HG03108 (cell line): ENCODE measurements around the gene NIF3L1.

Source experiments
- ATAC-seq: cut with Tn5 transposase; IDR thresholded peaks from one replicate; pipeline ENCODE4 v1.9.1; 2021; ENCODE audit warnings: moderate library complexity; ENCODE audit not compliant: unreplicated experiment

The NIF3L1 gene, protein sequence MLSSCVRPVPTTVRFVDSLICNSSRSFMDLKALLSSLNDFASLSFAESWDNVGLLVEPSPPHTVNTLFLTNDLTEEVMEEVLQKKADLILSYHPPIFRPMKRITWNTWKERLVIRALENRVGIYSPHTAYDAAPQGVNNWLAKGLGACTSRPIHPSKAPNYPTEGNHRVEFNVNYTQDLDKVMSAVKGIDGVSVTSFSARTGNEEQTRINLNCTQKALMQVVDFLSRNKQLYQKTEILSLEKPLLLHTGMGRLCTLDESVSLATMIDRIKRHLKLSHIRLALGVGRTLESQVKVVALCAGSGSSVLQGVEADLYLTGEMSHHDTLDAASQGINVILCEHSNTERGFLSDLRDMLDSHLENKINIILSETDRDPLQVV

GRCh38 chr2:200888704-200889625, at the start of gene NIF3L1, which contains the start of gene PPIL3:
NIF3L1 (plus strand) TSS chr2:200889371; CDS start chr2:200891944, 2,573 bp downstream.
PPIL3 (minus strand) TSS chr2:200889077; CDS start chr2:200887615, 1,462 bp downstream.
- peak; percentile 86 for ATAC-seq

DNA sequence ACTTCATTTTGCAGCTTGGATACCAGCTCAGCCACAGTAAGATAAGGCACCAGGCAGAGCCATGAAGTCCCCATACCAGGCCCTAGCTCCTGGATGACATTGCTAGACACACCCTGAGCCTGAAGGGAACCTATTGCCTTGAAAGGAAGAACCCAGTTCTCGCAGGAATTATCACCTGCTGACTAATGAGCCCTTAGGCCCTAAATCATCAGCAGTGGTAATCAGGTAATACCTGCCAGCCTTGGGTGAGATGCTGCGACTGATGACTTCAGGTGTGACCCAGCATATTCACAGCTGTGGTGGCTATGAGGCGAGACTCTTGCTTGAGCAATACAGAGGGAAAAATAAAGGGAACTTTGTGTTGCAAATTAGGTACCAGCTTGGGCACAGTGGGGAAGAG, 49.7 kb upstream of the NIF3L1 start:
- no peak for ATAC-seq

- no peak for ATAC-seq
Observed at GRCh38 chr2:200843993-200844948, 44.9 kb upstream of the NIF3L1 start.

- no peak for ATAC-seq
Observed at GRCh38 chr2:200845194-200845593, 44.0 kb upstream of the NIF3L1 start.

DNA sequence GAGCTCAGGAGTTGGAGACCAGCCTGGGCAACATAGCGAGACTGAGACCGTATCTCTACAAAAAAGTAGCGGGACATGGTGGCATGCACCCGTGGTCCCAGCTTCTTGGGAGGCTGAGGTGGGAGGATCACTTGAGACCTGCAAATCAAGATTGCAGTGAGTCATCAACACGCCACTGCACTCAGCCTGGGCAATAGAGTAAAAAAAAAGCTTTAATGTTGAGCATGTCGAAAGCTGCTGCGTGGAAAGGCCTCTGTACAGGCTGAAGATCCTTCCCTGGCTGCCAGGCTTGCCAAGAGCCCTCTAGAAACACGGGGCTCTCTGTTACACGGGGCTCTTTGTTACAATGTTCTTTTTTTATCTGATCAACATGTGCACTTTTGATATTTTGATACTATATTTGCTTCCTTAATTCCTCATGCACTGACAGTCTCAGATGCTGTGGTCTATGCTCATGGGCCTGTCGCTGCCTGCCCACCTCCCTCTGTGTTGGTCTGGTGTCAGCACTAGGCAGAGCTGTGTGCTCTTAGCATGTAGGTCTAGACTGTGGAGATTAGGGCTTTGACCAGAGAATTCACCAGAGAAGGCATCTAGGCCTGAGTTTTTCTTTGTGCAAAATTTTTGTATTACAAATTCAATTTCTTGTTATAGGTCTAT, 43.4 kb upstream of the NIF3L1 start:
- no peak for ATAC-seq

DNA sequence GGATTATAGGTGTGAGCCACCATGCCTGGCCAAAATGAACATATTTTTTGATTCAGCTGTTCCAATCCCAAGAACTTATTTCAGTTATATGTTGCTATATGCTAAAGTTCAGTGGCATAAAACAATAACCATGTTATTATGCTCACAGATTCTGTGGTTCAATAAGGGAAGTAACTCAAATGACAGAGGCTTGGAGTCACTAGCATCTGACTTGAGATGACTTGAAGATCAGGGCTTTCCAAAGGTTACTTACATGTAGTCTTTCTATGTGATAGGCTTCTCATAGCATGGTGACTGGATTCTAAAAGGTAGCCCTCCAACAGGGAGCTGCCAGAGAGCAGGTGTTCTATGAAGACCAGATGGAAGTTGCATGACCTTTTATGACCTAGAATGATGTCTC, 41.9 kb upstream of the NIF3L1 start:
- ATAC-seq: no peak

GRCh38 chr2:200847939-200848338, 41.2 kb upstream of the NIF3L1 start:
- ATAC-seq: no peak

- no peak for ATAC-seq
Observed at GRCh38 chr2:200850512-200851256, 38.5 kb upstream of the NIF3L1 start.

DNA sequence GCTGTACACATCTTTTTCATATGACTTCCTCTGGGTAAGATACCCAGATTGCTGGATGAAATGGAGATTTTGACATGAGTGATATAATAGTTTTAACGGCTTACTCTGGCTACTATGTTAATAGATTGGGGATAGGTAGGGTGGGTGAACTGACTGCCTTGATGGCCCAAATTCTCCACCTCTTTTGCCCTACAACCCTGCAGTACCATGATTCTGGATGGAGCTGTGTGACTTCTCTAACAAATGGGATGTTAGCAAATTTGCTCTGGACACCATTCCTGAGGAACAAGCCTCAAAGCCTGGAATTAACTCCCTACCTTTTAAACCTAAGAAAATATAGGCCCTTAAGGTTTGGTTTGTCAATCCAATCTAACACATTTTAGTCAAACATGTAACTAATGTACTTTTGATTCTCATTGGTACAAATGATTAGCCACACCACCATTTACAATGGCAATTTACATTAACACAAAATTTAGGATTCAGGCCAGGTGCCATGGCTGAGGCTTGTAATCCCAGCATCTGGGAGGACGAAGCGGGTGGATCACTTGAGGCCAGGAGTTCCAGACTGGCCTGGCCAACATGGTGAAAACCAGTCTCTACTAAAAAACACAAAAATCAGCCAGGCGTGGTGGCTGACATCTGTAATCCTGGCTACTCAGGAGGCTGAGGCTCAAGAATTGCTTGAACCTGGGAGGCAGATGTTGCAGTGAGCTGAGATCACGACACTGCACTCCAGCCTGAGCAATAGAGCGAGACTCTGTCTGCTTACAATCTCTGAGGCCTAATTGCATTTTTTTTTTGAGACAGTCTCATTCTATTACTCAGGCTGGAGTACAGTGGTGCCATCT, 37.5 kb upstream of the NIF3L1 start:
- no peak for ATAC-seq

- ATAC-seq: no peak
Observed at GRCh38 chr2:200852605-200853004, 36.6 kb upstream of the NIF3L1 start.

DNA sequence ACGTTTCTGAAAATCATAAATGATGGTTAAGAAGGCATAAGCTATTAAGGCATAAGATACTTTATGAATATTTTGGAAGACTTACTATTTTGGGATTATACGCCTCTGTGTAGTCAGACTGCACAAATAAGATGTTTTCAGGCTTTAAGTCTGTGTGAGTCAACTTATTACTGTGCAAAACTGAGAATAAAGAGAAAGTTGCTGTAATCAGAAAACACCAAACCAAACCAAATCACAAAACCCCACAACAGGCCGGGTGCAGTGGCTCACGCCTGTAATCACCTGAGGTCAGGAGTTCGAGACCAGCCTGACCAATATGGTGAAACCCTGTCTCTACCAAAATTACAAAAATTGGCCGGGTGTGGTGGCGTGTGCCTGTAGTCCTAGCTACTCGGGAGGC, 32.4 kb upstream of the NIF3L1 start:
- ATAC-seq: no peak

GRCh38 chr2:200860092-200860795, 28.9 kb upstream of the NIF3L1 start:
- no peak for ATAC-seq

DNA sequence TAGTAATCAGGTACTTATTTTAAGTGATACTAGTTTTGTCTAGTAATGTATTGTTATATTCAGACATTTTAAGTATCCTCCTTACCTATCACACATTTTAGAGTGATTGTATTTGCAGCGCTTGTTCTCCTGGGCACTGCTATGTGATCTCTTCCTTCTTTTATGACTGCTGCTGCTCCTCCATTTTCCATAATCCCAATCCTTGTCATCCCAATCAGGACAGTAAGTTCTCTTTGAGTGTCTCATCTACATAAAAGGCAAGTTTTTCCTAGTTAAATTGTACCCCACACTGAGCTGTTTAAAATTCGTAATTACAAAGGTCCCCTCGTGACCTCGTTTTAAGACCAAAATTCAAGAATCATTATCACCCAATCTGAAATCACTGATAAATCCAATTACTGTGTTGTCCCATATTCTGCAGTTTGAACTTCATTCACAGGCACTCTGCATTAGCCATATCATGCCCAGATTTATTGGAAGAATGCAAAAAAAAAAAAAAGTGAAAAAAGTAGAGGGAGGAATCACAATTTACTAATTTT, 27.5 kb upstream of the NIF3L1 start:
- ATAC-seq: no peak

DNA sequence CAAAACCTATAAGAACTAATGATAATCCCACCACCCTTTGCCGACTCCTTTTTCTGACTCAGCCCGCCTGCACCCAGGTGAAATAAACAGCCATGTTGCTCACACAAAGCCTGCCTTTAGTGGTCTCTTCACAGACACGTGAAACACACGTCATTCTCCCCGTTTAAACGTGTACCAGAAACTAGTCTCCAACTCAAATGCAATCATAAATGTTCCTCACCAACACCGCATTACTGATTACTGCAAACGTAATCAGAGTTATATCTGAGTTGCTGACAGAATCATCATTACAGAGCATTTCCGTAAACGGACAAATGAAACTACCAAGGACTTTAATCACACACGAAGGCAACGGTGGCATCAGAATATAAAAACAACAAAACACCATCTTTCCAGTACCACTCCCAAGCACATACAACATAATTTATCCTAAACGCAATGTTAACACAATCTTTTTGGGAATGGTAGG, 26.6 kb upstream of the NIF3L1 start:
- ATAC-seq: no peak

GRCh38 chr2:200863782-200864175, 25.4 kb upstream of the NIF3L1 start:
- peak; percentile 5 for ATAC-seq

DNA sequence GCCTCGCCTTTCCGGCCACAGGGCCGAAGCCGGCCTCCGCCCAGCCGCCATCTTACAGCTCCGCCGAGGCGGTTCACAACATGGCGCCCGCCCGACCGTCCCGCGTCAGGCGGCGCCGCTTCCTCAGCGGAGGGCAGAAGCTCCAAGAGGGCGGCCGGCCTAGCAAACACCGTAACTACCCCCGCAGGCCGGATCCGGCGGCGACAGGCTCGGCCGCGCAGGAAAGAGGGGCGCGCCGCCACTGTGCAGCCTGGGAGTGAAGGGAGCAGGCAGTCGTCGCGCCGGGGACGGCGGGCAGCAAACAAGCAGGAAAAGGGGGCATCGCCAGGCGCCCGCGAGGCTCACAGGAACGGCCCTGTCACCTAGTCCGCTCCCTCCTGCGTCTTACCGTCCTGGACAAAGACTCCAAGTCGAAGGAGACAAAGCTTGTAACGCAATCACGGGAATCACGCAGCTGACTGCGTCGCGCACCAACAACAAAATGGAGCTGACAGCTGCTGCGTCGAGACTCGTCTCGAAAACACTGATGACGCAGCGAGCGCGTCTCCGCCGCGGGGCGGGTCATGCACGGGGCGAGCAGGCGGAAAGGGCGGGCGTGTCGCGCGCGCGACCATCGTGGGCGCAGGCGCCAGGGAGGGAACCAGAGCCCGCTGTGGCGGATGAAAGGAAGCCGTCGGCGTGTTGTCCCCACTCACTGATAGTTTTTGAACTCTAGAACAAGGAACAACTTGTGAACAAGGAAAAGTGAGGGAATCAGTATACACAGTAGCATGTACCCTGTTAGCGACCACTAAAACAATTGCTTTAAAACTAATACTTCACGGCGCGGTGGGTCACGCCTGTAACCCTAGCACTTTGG, 24.8 kb upstream of the NIF3L1 start, which contains the start of gene CLK1:
TSS of gene CLK1 (minus strand) at position 483 of the 859 bp plus-strand sequence. CDS start 2,796 bp downstream, outside the sequence.
- peak; percentile 86 for ATAC-seq
